Measurements from ENCODE around the gene ZNF554.

GRCh38 chr19:2863816-2864215 is 44.1 kb downstream of the ZNF554 start:
- TF ChIP-seq EGR1 (IDR thresholded peaks at IDR 0.05; ENCODE audit: low read depth in 2 of 2) (no peak), MAX (IDR thresholded peaks at IDR 0.05) (no peak)
